HepG2 (cell line): ENCODE data around the gene ZNF17. TPM values are rescaled to one million over a fixed set of nuclear protein-coding genes. Genes with fewer than 3 reads are reported as not detected.

Experiments
- ATF7-NPFF ChIP-seq: sonication (generic); formaldehyde crosslinking; IDR thresholded peaks from 2 replicates; pipeline ENCODE4 v1.8.1; 2023; ENCODE audit warnings: mild to moderate bottlenecking, low read depth, missing genetic modification reagents, moderate library complexity
- CHD2 ChIP-seq: IDR thresholded peaks from 2 replicates; pipeline ENCODE4 v1.6.1; 2011; ENCODE audit warnings: low read depth, low read length, improper control_type of control experiment
- HNRNPH1 ChIP-seq: fragments of 200-400 bp; formaldehyde crosslinking; optimal IDR thresholded peaks from 2 replicates; pipeline ENCODE3; 2017; ENCODE audit warnings: mild to moderate bottlenecking, low read depth, low read length
- IRF2 ChIP-seq: IDR thresholded peaks from 2 replicates; pipeline ENCODE4 v1.6.1; 2018; ENCODE audit warnings: missing genetic modification reagents, missing compliant biosample characterization
- MAF1 ChIP-seq: sonication (generic); formaldehyde crosslinking; IDR thresholded peaks from 2 replicates; pipeline ENCODE4 v1.5.0; 2020; ENCODE audit warnings: missing genetic modification reagents, borderline replicate concordance
- NR2C2 ChIP-seq: sonication (generic); formaldehyde crosslinking; IDR thresholded peaks from 2 replicates; pipeline ENCODE4 v1.4.0; 2020; ENCODE audit warnings: missing genetic modification reagents, mild to moderate bottlenecking, moderate library complexity, borderline replicate concordance
- PAF1 ChIP-seq: IDR thresholded peaks from 2 replicates; pipeline ENCODE4 v1.6.1; 2016; ENCODE audit warnings: missing genetic modification reagents, missing compliant biosample characterization
- SP1 ChIP-seq, 2 experiments: fragments of 450-650 bp in 1 of 2; sonication (generic) in 1 of 2; formaldehyde crosslinking in 1 of 2; IDR thresholded peaks; 2 replicates each; pipeline versions ENCODE4 v1.4.0 to v1.6.1; 2016 to 2020; ENCODE audit warnings: missing genetic modification reagents in 1 of 2
- STAT6 ChIP-seq: sonication (generic); formaldehyde crosslinking; IDR thresholded peaks from 2 replicates; pipeline ENCODE4 v1.4.0; 2020; ENCODE audit warnings: missing genetic modification reagents, mild to moderate bottlenecking, borderline replicate concordance
- TBX3 ChIP-seq: fragments of 450-650 bp; IDR thresholded peaks from 2 replicates; pipeline ENCODE4 v1.6.1; 2017; ENCODE audit warnings: antibody characterized with exemption, mild to moderate bottlenecking, inconsistent platforms, borderline replicate concordance
- ZBTB20 ChIP-seq: sonication (generic); formaldehyde crosslinking; IDR thresholded peaks from 2 replicates; pipeline ENCODE4 v1.8.1; 2023; ENCODE audit warnings: missing genetic modification reagents, low read depth, mild to moderate bottlenecking, borderline replicate concordance
- ZBTB26 ChIP-seq: IDR thresholded peaks from 2 replicates; pipeline ENCODE4 v1.6.1; 2016; ENCODE audit warnings: missing compliant biosample characterization, missing genetic modification reagents, borderline replicate concordance
- ZC3H13 ChIP-seq: sonication (generic); formaldehyde crosslinking; IDR thresholded peaks from 2 replicates; pipeline ENCODE4 v1.8.1; 2023; ENCODE audit warnings: mild to moderate bottlenecking, missing genetic modification reagents, moderate library complexity
- ZEB1 ChIP-seq: IDR thresholded peaks from 2 replicates; pipeline ENCODE4 v1.6.1; 2012; ENCODE audit warnings: mild to moderate bottlenecking, low read depth, inconsistent platforms; ENCODE audit not compliant: insufficient replicate concordance
- ZFP36 ChIP-seq: fragments of 150-350 bp; IDR thresholded peaks from 2 replicates; pipeline ENCODE4 v1.6.1; 2018; ENCODE audit warnings: borderline replicate concordance, low read length, low read depth; ENCODE audit not compliant: partially characterized antibody
- ZFP36L1 ChIP-seq: sonication (generic); formaldehyde crosslinking; IDR thresholded peaks from 2 replicates; pipeline ENCODE4 v1.8.0; 2022; ENCODE audit warnings: mild to moderate bottlenecking, missing genetic modification reagents, moderate library complexity
- ZNF230 ChIP-seq: sonication (generic); formaldehyde crosslinking; IDR thresholded peaks from 2 replicates; pipeline ENCODE4 v1.4.0; 2020; ENCODE audit warnings: mild to moderate bottlenecking, missing genetic modification reagents
- ZNF264 ChIP-seq: sonication (generic); formaldehyde crosslinking; IDR thresholded peaks from 2 replicates; pipeline ENCODE4 v1.4.0; 2020; ENCODE audit warnings: missing genetic modification reagents
- ZNF33B ChIP-seq: sonication (generic); formaldehyde crosslinking; IDR thresholded peaks from 2 replicates; pipeline ENCODE4 v1.5.1; 2020; ENCODE audit warnings: mild to moderate bottlenecking, missing genetic modification reagents
- ZNF350 ChIP-seq: sonication (generic); formaldehyde crosslinking; IDR thresholded peaks from 2 replicates; pipeline ENCODE4 v1.4.0; 2020; ENCODE audit warnings: mild to moderate bottlenecking, low read depth, missing genetic modification reagents, borderline replicate concordance
- ZNF383 ChIP-seq: sonication (generic); formaldehyde crosslinking; IDR thresholded peaks from 2 replicates; pipeline ENCODE4 v1.4.0; 2020; ENCODE audit warnings: missing genetic modification reagents, mild to moderate bottlenecking, borderline replicate concordance
- ZNF549 ChIP-seq: sonication (generic); formaldehyde crosslinking; IDR thresholded peaks from 2 replicates; pipeline ENCODE4 v1.5.0; 2020; ENCODE audit warnings: missing genetic modification reagents
- ZNF644 ChIP-seq: IDR thresholded peaks from 2 replicates; pipeline ENCODE4 v1.6.1; 2016; ENCODE audit warnings: low read depth
- polyA plus RNA-seq, 8 experiments: library from polyadenylated mRNA; depleted of rRNA in 3 of 8; stranded (reverse) in 7 of 8; unstranded in 1 of 8; fragments of >200 nt; fragmentation: Illumina TruSeq in 4 of 8; extraction: Trizol in 4 of 8; gene quantifications; 2 replicates each; pipeline versions ENCODE4 v1.2.1 to v1.2.3, GENCODE V29; 2011 to 2016; ENCODE audit warnings: low read depth in 4 of 8, missing spikeins in 1 of 8, mixed read lengths in 1 of 8; ENCODE audit not compliant: insufficient read depth in 1 of 8
- total RNA-seq, 5 experiments: library from RNA; depleted of rRNA; stranded (reverse); fragments of >200 nt; fragmentation: Illumina TruSeq; extraction: Trizol; gene quantifications; 2 replicates each; pipeline ENCODE4 v1.2.3, GENCODE V29; 2016; ENCODE audit warnings: low read depth in 1 of 5
- TF ChIP-seq, protein P1 (sequence below): sonication (generic); formaldehyde crosslinking; IDR thresholded peaks from 2 replicates; pipeline ENCODE4 v1.5.0; 2020; ENCODE audit warnings: mild to moderate bottlenecking, missing genetic modification reagents

The ZNF17 gene
- total and polyA plus RNA-seq, 2 of the 13 experiments (the other 11 are each of a cell fraction or from before 2014, with no cell fraction given): 3.7 to 10.1 TPM

DNA sequence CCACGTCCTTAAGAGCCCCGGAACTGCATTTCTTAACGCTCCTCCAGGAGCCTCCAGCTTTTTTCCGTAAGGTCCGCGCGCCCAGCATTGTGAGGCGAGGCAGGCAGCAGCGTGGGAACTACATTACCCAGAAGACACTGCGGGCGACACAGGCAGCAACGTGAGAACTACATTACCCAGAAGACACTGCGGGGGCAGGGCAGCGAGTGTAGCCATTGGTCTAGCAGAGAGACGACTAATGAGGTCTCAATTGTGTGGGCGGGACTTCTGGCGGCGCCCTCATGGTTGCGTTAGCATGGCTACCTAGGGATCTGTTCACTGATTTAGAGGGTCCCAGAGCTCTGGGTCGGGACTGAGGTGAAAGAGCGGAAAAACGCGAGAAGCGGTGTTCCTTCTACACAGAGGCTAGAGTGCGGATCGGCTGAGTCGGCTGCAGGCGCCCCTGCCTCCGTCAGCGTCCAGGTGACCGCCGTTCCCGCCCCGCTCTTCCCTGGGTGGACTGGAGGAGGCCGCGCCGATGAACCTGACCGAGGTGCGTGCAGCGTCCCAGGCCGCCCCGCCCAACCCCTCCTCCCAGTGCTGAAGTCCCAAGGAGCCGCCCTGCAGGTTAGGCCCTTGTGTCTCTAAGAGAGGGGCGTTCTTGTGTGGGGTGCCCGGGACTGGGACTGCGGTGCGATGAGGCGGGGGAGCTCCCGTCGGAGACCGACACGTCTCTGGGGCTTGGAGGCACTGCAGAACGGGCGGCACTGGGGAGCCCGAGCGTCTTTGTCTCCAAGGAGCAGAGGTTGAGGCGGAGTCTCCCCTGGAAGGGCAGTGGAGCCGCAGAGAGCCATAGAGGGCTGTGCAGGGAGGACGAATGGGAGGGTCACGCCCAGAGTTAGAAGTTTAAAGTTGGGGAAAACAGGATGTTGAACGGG is 24.4 kb downstream of the ZNF17 start, which contains the start of gene ZNF749 (continued):
- TF ChIP-seq STAT6 (CRISPR knock-in tag) (no peak; the same call in 1 of the 2 replicates), ZFP36L1 (no peak), ZBTB26 (CRISPR knock-in tag) (peak; percentile 81), ZC3H13 (peak; percentile 80; the same call in 1 of the 2 replicates), ZNF644 (CRISPR knock-in tag) (no peak), CHD2 (peak; percentile 47), PAF1 (CRISPR knock-in tag) (no peak), HNRNPH1 (no peak), ZNF230 (CRISPR knock-in tag) (peak; percentile 50; the same call in 1 of the 2 replicates), ZNF264 (CRISPR knock-in tag) (0 out of 2 replicates have a peak, but pooled peaks have one; percentile 64), ZNF33B (CRISPR knock-in tag) (no peak), TBX3 (no peak), NR2C2 (CRISPR knock-in tag) (peak; percentile 84), ZNF350 (peak; percentile 79; the same call in 1 of the 2 replicates), SP1 (IDR thresholded peaks at IDR 0.05) (no peak), SP1 (CRISPR knock-in tag; IDR thresholded peaks at IDR 0.05) (peak; percentile 53), IRF2 (CRISPR knock-in tag) (peak; percentile 96), ZNF383 (no peak), ZFP36 (no peak), MAF1 (CRISPR knock-in tag) (no peak), ZBTB20 (CRISPR knock-in tag) (no peak), ZEB1 (no peak), ZNF549 (CRISPR knock-in tag) (no peak), ATF7-NPFF (CRISPR knock-in tag) (no peak)
- TF ChIP-seq, protein P1, sequence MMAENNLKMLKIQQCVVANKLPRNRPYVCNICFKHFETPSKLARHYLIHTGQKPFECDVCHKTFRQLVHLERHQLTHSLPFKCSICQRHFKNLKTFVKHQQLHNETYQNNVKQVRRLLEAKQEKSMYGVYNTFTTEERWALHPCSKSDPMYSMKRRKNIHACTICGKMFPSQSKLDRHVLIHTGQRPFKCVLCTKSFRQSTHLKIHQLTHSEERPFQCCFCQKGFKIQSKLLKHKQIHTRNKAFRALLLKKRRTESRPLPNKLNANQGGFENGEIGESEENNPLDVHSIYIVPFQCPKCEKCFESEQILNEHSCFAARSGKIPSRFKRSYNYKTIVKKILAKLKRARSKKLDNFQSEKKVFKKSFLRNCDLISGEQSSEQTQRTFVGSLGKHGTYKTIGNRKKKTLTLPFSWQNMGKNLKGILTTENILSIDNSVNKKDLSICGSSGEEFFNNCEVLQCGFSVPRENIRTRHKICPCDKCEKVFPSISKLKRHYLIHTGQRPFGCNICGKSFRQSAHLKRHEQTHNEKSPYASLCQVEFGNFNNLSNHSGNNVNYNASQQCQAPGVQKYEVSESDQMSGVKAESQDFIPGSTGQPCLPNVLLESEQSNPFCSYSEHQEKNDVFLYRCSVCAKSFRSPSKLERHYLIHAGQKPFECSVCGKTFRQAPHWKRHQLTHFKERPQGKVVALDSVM (CRISPR knock-in tag): no peak
